Neural cell (in vitro differentiated cells): ENCODE results near the gene LRRN3. TPM values are rescaled to one million over a fixed set of nuclear protein-coding genes. Genes with fewer than 3 reads are reported as not detected.

Experiments used
- H2AFZ ChIP-seq: fragments of 200-600, 300-800 bp; sonication (generic), shearing (Covaris generic); 2 replicates; pipeline ENCODE4 v1.6.0; 2014; ENCODE audit warnings: low read depth, mild to moderate bottlenecking, antibody characterized with exemption, low read length, moderate library complexity
- H3F3A ChIP-seq: fragments of 200-600 bp; shearing (Covaris generic); 2 replicates; pipeline ENCODE4 v1.6.1; 2016; ENCODE audit warnings: mild to moderate bottlenecking, moderate library complexity, mixed read lengths, antibody characterized with exemption, low read length; ENCODE audit not compliant: insufficient read depth, poor library complexity, severe bottlenecking
- H3K27ac ChIP-seq: fragments of 200-600, 300-800 bp; sonication (generic), shearing (Covaris generic); 2 replicates; pipeline ENCODE4 v1.5.1; 2014; ENCODE audit warnings: mild to moderate bottlenecking, low read length, moderate library complexity
- H3K27me3 ChIP-seq: fragments of 300-800, 200-600 bp; sonication (generic), shearing (Covaris generic); 2 replicates; pipeline ENCODE4 v1.6.0; 2014; ENCODE audit warnings: mild to moderate bottlenecking, low read depth, low read length, moderate library complexity; ENCODE audit not compliant: insufficient read depth
- H3K36me3 ChIP-seq: fragments of 300-800, 200-600 bp; sonication (generic), shearing (Covaris generic); 2 replicates; pipeline ENCODE4 v1.5.1; 2014; ENCODE audit warnings: mild to moderate bottlenecking, antibody characterized with exemption, low read length, moderate library complexity; ENCODE audit not compliant: insufficient read depth
- H3K4me2 ChIP-seq: fragments of 300-800, 200-600 bp; sonication (generic), shearing (Covaris generic); 2 replicates; pipeline ENCODE4 v1.6.0; 2014; ENCODE audit warnings: mild to moderate bottlenecking, low read length
- H3K4me3 ChIP-seq: fragments of 300-800, 200-600 bp; sonication (generic), shearing (Covaris generic); 2 replicates; pipeline ENCODE4 v1.5.1; 2014; ENCODE audit warnings: mild to moderate bottlenecking, low read length, moderate library complexity
- H3K79me2 ChIP-seq: fragments of 200-600 bp; shearing (Covaris generic); replicated peaks from 2 replicates; pipeline ENCODE4 v1.6.0; 2014; ENCODE audit warnings: mild to moderate bottlenecking, low read length, moderate library complexity; ENCODE audit not compliant: insufficient read depth
- H3K9ac ChIP-seq: fragments of 300-800, 200-600 bp; sonication (generic), shearing (Covaris generic); 2 replicates; pipeline ENCODE4 v1.6.1; 2016; ENCODE audit warnings: mild to moderate bottlenecking, low read length, mixed read lengths
- H3K9me2 ChIP-seq: fragments of 200-600 bp; shearing (Covaris generic); 2 replicates; pipeline ENCODE4 v1.6.1; 2016; ENCODE audit warnings: mild to moderate bottlenecking, low read length, mixed read lengths; ENCODE audit not compliant: insufficient read depth
- H3K9me3 ChIP-seq: fragments of 200-600, 300-800 bp; sonication (generic), shearing (Covaris generic); 2 replicates; pipeline ENCODE4 v1.6.1; 2016; ENCODE audit warnings: mild to moderate bottlenecking, mixed run types, low read length, moderate library complexity, mixed read lengths
- H4K20me1 ChIP-seq: fragments of 200-600 bp; shearing (Covaris generic); 2 replicates; pipeline ENCODE4 v1.6.1; 2016; ENCODE audit warnings: mild to moderate bottlenecking, mixed run types; ENCODE audit not compliant: insufficient read depth
- EP300 ChIP-seq: fragments of 450-650 bp; conservative IDR thresholded peaks from 2 replicates; pipeline ENCODE4 v1.6.1; 2014; ENCODE audit warnings: antibody characterized with exemption, mild to moderate bottlenecking, moderate library complexity; ENCODE audit not compliant: poor library complexity, severe bottlenecking
- EZH2 ChIP-seq: fragments of 200-600, 300-800 bp; shearing (Covaris generic), sonication (generic); IDR thresholded peaks from 2 replicates; pipeline ENCODE4 v1.6.1; 2014; ENCODE audit warnings: antibody characterized with exemption, low read length, borderline replicate concordance, mild to moderate bottlenecking; ENCODE audit not compliant: insufficient read depth, poor library complexity, severe bottlenecking
- MXI1 ChIP-seq: fragments of 450-650 bp; conservative IDR thresholded peaks from 2 replicates; pipeline ENCODE4 v1.6.1; 2014; ENCODE audit warnings: antibody characterized with exemption, mild to moderate bottlenecking; ENCODE audit not compliant: poor library complexity, severe bottlenecking
- POLR2AphosphoS5 ChIP-seq: IDR thresholded peaks from 2 replicates; pipeline ENCODE4 v1.6.1; 2012
- RAD21 ChIP-seq: fragments of 450-650 bp; conservative IDR thresholded peaks from 2 replicates; pipeline ENCODE4 v1.6.1; 2014; ENCODE audit warnings: antibody characterized with exemption, mild to moderate bottlenecking, moderate library complexity
- SMC3 ChIP-seq: fragments of 450-650 bp; conservative IDR thresholded peaks from 2 replicates; pipeline ENCODE4 v1.6.1; 2014; ENCODE audit warnings: antibody characterized with exemption, mild to moderate bottlenecking, moderate library complexity; ENCODE audit not compliant: poor library complexity
- polyA plus RNA-seq: library from polyadenylated mRNA; depleted of rRNA; stranded (reverse); fragments of >200 nt; gene quantifications from 2 replicates; pipeline ENCODE4 v1.2.3, GENCODE V29; 2014
- TF ChIP-seq, protein P1 (sequence below): fragments of 450-650 bp; IDR thresholded peaks from 2 replicates; pipeline ENCODE4 v1.5.1; 2014; ENCODE audit warnings: antibody characterized with exemption, mild to moderate bottlenecking, moderate library complexity; ENCODE audit not compliant: poor library complexity, severe bottlenecking

The LRRN3 gene
- polyA plus RNA-seq, 1 donor from 2014 or later = 138 TPM

DNA sequence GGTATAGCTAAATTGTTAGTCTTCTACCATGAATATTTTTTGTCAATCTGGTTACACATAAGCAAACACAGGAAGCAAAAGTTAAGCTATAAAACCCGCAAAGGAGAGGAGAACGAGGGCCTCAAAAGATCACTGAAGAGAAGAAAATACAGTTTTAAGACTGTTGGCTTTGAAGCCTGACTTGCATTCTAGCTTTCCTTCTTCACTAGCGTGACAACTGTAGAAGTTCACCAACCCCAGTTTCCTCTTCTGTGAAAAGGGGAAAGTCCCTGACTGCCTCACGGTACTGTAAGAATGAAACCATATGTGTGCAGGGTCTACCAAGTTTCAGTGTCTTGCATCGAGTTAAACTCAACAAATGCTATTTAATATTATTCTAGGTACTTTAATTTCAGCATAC is 7.5 kb upstream of the LRRN3 start:
- Histone ChIP-seq H3K9ac (no peak overlapping the region), H4K20me1 (no peaks in the 10 kb centered on the region), H3K36me3 (no peaks in the 10 kb centered on the region), H3K9me3 (no peaks in the 10 kb centered on the region), H3K9me2 (no peaks in the 10 kb centered on the region), H3K4me2 (no peak overlapping the region), H3K27me3 (no peaks in the 10 kb centered on the region), H3K79me2 (no peaks in the 10 kb centered on the region), H3K4me3 (no peak overlapping the region), H3F3A (no peaks in the 10 kb centered on the region), H2AFZ (no peak overlapping the region), H3K27ac (no peak overlapping the region)
- TF ChIP-seq, protein P1, sequence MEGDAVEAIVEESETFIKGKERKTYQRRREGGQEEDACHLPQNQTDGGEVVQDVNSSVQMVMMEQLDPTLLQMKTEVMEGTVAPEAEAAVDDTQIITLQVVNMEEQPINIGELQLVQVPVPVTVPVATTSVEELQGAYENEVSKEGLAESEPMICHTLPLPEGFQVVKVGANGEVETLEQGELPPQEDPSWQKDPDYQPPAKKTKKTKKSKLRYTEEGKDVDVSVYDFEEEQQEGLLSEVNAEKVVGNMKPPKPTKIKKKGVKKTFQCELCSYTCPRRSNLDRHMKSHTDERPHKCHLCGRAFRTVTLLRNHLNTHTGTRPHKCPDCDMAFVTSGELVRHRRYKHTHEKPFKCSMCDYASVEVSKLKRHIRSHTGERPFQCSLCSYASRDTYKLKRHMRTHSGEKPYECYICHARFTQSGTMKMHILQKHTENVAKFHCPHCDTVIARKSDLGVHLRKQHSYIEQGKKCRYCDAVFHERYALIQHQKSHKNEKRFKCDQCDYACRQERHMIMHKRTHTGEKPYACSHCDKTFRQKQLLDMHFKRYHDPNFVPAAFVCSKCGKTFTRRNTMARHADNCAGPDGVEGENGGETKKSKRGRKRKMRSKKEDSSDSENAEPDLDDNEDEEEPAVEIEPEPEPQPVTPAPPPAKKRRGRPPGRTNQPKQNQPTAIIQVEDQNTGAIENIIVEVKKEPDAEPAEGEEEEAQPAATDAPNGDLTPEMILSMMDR = no peak
- no peak for TF ChIP-seq POLR2AphosphoS5
- TF ChIP-seq EZH2 = no peak
- TF ChIP-seq EP300 = no peak
- TF ChIP-seq RAD21 = no peak

DNA sequence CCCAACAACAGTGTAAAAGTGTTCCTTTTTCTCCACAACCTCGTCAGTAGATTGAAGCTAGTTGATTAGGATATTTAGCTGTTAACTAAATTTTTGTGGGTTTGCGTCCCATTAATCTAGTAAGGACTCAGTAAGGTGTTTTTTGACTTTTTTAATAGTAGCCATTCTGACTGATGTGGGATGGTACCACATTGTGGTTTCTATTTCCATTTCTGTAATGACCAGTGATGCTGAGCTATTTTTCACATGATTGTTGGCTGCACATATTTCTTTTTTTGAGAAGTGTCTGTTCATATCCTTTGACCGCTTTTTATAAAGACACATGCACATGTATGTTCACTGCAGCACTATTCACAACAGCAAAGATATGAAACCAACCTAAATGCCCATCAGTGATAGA is 5.6 kb upstream of the LRRN3 start:
- TF ChIP-seq, protein P1 = no peak
- no peak for TF ChIP-seq SMC3
- no peak for TF ChIP-seq EZH2
- no peak for TF ChIP-seq MXI1
- no peaks in the 10 kb centered on the region for H4K20me1 ChIP-seq

DNA sequence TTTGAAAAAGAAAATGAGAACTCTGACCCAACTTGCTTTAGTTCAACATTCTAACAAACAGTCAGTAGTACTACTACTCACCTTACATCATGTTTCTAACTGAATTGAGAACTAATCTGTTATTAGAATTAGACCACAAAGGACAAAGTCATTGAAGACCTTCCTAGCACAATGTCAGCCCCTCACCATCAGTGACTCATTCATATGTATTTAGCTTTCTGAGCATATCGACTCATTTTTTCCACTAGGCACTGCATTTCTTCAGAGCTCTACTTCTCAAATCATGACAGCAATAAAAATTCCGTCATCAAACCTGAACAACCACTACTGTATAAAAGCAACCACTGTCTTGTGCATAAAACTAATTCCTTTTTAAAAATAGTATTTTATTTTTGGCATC is 4.4 kb upstream of the LRRN3 start:
- H2AFZ ChIP-seq = no peak overlapping the region
- no peaks in the 10 kb centered on the region for H3K36me3 ChIP-seq
- H3K4me3 ChIP-seq = no peak overlapping the region
- H3K27me3 ChIP-seq = no peaks in the 10 kb centered on the region
- TF ChIP-seq EP300 = no peak
- TF ChIP-seq EZH2 = no peak
- TF ChIP-seq MXI1 = no peak
- H4K20me1 ChIP-seq = no peaks in the 10 kb centered on the region
- H3K9ac ChIP-seq = no peak overlapping the region
- H3K9me2 ChIP-seq = no peaks in the 10 kb centered on the region
- no peaks in the 10 kb centered on the region for H3K9me3 ChIP-seq
- H3K27ac ChIP-seq = no peak overlapping the region
- no peak overlapping the region for H3K4me2 ChIP-seq
- peaks cover 5% of the 10 kb centered on the region for H3K79me2 ChIP-seq
- no peaks in the 10 kb centered on the region for H3F3A ChIP-seq

More for the DNA sequence above, 5.6 kb upstream of the LRRN3 start:
- H2AFZ ChIP-seq = no peak overlapping the region
- H3K27ac ChIP-seq = no peak overlapping the region
- no peaks in the 10 kb centered on the region for H3K79me2 ChIP-seq
- H3F3A ChIP-seq = no peaks in the 10 kb centered on the region
- no peak overlapping the region for H3K4me2 ChIP-seq
- no peaks in the 10 kb centered on the region for H3K9me2 ChIP-seq
- H3K9me3 ChIP-seq = no peaks in the 10 kb centered on the region
- H3K36me3 ChIP-seq = no peaks in the 10 kb centered on the region
- no peak overlapping the region for H3K9ac ChIP-seq
- H3K4me3 ChIP-seq = no peak overlapping the region
- no peaks in the 10 kb centered on the region for H3K27me3 ChIP-seq
